Measurements from ENCODE around the gene CACNA1H.
A peak's percentile ranks its signal among the peaks of the same experiment; 100 is the strongest.
"Not testable (repeated sequence)": the region's sequence is repeated elsewhere in the genome, so short reads cannot be mapped to it uniquely, and the experiment has no call there.

Gene CACNA1H

DNA sequence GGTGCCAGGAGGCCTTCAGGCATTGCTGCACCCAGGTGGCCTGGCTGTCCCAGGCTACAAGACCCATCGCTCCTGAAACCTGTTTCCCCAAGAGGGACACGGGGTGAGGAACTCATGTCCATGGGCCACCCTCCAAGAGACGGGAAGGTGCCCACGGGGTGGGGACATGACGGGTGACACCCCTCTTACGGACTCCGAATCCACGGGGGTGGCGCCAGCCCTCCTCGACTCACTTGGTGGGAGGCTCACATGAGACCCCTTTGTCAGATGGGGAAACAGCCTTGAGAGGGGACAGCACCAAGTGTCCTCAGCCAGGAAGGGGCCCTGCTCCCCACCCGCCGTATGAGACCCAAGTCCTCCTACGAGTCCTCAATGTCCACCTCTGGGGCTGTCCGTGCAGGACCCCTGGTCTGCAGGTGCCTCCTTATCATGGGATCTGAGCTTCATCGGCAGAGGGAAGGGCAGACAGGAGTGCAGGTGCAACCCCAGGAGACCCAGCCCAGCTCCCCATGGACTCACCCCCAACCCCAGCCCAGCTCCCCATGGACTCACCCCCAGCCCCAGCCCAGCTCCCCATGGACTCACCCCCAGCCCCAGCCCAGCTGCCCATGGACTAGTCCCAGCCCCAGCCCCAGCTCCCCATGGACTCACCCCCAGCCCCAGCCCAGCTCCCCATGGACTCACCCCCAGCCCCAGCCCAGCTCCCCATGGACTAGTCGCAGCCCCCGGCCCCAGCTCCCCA lies 77.7 kb downstream of the CACNA1H start:
- DNase-seq: not testable (repeated sequence)

DNA sequence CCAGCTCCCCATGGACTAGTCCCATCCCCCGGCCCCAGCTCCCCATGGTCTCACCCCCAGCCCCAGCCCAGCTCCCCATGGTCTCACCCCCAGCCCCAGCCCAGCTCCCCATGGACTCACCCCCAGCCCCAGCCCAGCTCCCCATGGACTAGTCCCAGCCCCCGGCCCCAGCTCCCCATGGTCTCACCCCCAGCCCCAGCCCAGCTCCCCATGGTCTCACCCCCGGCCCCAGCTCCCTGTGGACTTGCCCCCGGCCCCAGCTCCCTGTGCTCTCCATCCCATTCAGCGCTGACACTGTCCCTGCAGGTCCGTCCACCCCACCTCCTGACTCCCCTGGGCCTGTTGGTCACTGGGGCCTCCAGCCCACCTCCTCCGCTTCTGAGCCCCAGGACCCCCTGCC lies 78.4 kb downstream of the CACNA1H start:
- DNase-seq: not testable (repeated sequence)

DNA sequence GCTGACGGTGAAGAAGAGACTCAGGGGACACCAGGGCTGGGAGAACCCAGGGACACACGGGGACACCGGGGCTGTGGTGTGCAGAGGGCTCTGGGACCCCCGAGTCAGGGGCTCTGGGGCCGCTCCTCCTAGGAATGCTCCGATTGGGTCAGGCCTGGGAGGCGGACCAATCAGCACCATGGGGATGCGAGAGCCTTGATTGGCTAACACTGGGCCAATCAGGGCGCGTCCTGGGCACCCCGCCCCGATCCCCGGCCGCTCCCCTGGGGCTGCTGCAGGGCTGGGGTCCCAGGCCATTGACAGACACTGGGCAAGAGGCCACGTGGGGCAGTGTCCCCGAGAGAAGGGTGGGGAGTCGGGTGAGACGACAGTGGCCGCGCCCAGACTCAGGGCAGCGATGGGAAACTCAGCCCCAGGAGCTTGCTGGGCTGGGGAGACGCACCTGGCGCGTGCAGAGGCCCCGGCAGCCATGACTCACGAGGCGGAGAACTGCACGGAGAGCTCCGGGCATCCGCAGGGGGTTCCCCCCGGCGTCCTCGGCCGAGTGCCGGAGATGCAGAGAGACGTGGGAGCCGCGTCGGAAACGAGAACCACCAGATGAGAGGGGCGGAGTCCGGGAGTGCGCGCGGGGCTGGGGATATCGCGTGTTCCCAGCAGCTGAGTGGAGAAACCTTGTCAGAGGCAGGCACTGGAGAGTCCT lies 79.3 kb downstream of the CACNA1H start:
- not testable (repeated sequence) for DNase-seq

GRCh38 chr16:1236659-1237058 lies 83.8 kb downstream of the CACNA1H start:
- not testable (repeated sequence) for DNase-seq

DNA sequence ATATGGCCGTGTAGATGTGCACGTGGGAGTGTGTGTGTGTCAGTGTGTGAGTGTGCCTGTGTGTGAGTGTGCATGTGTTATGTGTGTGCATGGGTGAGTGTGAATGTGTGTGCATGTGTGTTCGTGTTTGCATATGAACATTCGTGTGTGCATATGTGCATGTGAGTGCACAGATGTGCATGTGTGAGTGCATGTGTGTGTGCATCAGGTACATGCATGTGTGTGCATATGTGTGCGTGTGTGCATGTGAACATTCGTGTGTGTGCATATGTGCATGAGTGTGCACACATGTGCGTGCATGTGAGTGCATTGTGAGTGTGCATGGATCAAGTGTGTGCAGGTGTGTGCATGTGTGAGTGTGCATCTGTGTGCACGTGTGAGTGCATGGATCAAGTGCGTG lies 85.1 kb downstream of the CACNA1H start:
- no peak for DNase-seq

- not testable (repeated sequence) for DNase-seq
These were observed 86.0 kb downstream of the CACNA1H start for GRCh38 chr16:1238909-1239308.

DNA sequence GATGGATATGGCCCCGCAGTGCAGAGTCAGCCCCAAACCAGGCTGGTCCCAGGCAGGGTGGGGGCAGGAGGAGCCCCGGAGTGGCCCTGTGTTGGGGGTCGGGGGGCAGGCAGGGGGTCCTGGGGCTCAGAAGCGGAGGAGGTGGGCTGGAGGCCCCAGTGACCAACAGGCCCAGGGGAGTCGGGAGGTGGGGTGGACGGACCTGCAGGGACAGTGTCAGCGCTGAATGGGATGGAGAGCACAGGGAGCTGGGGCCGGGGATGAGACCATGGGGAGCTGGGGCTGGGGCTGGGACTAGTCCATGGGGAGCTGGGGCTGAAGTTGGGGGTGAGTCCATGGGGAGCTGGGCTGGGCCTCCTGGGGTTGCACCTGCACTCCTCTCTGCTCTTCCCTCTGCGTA lies 86.7 kb downstream of the CACNA1H start:
- not testable (repeated sequence) for DNase-seq

DNA sequence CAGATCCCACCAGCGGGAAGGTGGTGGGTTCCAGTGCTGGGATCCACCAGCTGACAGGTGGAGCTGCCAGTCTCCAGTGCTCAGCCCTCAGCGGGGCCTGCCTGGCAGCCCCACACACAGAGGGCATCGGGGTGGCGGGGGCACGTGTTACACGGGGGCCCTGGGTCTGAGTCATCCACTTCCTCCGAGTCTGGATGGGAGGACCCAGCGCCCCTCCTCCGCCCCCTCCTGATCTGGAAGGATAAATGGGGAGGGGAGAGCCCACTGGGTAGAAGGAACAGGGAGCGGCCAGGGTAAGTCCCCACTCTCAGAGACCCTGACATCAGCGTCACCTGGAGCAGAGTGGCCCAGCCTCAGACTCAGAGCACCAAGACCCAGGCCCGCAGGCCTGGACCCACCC lies 87.5 kb downstream of the CACNA1H start, which contains the start of gene TPSAB1:
Gene TPSAB1 (plus strand): TSS at position 270 of the 400 bp plus-strand sequence. CDS start 234 bp downstream, outside the sequence.
- peak; percentile 1 for DNase-seq

GRCh38 chr16:1241081-1241480 lies 88.2 kb downstream of the CACNA1H start:
- not testable (repeated sequence) for DNase-seq

GRCh38 chr16:1243363-1243762 lies 90.5 kb downstream of the CACNA1H start:
- DNase-seq: not testable (repeated sequence)

DNA sequence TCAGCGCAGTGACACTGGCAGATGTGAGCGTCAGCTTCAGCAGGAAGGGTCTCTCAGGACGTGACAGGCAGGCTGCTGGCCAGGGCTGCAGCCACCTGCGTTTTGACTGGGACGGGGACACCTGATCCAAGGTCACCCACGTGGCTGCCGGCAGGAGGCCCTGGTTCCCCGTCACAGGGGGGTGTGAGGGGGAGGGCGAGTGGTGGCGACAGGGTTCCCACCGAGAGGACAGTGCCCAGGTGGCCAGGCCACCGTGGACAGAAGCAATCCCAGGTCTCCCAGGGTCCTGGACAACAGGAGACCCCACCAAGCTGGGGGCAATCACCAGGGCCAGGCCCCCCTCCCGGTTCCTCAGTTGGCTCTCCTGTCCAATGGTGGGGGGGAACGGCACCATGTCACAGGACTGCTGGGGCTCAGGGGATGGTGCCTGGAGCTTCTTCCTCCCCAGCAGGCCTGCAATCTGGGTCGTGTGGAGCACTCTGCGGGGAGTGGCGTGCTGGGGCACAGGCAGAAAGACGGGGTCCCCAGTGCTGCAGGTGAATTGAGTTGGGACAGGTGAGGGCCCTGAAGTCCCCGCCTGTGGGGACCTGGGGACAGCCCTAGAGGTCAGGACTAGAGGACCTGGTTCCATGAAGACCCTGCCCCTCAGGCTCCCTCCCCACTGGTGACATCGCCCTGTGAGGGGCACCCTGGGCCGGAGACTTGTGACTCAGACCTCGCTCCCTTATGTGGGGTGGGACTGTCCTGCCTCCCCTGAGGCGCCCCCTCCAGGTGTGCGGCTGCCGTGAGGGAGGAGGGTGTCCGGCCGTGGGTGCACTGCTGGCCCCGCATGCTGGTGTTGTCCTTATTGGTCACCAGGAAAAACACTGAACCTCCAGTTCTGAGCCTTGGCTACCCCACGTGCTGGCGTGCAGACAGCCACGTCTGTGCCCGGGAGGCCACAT lies 91.3 kb downstream of the CACNA1H start:
- not testable (repeated sequence) for DNase-seq

GRCh38 chr16:1244881-1245280 lies 92.0 kb downstream of the CACNA1H start:
- DNase-seq: no peak

- DNase-seq: no peak
These were observed 92.6 kb downstream of the CACNA1H start for GRCh38 chr16:1245452-1246020.

- not testable (repeated sequence) for DNase-seq
These were observed 95.1 kb downstream of the CACNA1H start for GRCh38 chr16:1247903-1248537.

DNA sequence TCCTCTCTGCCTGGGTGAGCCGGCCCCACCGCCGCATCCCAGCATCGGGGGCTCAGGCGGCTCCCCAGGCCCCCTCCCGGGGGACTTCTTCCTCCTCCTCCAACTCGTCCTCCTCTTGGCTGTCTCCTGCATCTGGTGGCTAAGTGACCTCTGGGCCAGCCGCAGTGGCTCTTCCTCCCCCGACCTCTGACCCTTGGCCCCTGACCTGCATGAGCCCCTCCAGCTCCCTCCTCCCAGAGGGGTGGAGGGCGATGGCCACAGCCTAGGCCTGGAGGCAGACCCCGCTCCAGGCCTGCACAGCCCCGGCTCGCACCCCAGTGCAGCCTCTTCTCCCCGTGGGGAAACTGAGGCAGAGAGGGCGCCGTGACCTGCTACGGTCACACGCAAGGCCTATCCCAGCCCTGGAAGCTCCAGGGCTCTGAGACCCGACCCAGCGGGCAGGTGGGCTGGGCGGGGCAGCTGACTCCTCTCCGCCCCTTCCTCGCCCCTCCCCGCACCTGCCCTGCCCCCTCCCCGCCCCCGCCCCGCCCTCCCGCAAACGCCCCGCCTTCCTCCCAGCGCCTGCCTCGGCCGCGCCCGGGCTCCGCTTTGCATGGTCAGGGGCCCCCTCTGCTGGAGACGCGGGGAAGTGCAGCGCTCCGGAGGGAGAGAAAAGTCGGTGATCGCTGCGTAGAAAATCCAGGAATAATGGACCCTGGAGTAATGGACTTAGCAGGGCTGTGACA lies 96.3 kb downstream of the CACNA1H start:
- not testable (repeated sequence) for DNase-seq

DNA sequence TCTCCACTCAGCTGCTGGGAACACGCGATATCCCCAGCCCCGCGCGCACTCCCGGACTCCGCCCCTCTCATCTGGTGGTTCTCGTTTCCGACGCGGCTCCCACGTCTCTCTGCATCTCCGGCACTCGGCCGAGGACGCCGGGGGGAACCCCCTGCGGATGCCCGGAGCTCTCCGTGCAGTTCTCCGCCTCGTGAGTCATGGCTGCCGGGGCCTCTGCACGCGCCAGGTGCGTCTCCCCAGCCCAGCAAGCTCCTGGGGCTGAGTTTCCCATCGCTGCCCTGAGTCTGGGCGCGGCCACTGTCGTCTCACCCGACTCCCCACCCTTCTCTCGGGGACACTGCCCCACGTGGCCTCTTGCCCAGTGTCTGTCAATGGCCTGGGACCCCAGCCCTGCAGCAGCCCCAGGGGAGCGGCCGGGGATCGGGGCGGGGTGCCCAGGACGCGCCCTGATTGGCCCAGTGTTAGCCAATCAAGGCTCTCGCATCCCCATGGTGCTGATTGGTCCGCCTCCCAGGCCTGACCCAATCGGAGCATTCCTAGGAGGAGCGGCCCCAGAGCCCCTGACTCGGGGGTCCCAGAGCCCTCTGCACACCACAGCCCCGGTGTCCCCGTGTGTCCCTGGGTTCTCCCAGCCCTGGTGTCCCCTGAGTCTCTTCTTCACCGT lies 100.9 kb downstream of the CACNA1H start:
- DNase-seq: not testable (repeated sequence)

DNA sequence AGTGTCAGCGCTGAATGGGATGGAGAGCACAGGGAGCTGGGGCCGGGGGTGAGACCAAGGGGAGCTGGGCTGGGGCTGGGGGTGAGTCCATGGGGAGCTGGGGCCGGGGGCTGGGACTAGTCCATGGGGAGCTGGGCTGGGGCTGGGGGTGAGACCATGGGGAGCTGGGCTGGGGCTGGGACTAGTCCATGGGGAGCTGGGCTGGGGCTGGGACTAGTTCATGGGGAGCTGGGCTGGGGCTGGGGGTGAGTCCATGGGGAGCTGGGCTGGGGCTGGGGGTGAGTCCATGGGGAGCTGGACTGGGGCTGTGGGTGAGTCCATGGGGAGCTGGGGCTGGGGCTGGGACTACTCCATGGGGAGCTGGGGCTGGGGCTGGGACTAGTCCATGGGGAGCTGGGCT lies 101.9 kb downstream of the CACNA1H start:
- DNase-seq: not testable (repeated sequence)

GRCh38 chr16:1255276-1256122 lies 102.6 kb downstream of the CACNA1H start, which contains the start of gene TPSD1:
Gene TPSD1, plus strand, starts transcription at chr16:1256069. Its CDS starts 212 bp downstream, at chr16:1256281.
- not testable (repeated sequence) for DNase-seq

DNA sequence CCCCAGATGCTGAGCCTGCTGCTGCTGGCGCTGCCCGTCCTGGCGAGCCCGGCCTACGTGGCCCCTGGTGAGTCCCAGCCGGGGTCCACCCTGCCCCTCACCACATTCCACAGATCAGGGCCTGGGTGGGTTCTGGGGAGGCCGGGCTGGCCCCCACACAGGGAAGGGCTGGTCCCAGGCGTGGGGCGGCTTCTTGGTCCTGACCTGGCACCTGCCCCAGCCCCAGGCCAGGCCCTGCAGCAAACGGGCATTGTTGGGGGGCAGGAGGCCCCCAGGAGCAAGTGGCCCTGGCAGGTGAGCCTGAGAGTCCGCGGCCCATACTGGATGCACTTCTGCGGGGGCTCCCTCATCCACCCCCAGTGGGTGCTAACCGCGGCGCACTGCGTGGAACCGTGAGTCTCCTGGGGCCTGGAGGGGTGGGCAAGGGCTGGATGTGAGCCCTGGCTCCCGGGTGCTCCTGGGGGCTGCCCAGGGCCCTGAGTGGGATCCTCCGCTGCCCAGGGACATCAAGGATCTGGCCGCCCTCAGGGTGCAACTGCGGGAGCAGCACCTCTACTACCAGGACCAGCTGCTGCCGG lies 103.5 kb downstream of the CACNA1H start:
- not testable (repeated sequence) for DNase-seq

Data from stimulated activated CD4-positive, alpha-beta T cell treated with anti-CD3 and anti-CD28 coated beads, Interleukin-4, amount 100 ng/mL, for 1 hour (primary cell).